Measurements from ENCODE around the gene MARK2. TPM values are rescaled to one million over a fixed set of nuclear protein-coding genes. Genes with fewer than 3 reads are reported as not detected.

Gene MARK2
- total RNA-seq, 4 donors from 2014 or later, result 34.7 to 82.9 (median 72.1) TPM

DNA sequence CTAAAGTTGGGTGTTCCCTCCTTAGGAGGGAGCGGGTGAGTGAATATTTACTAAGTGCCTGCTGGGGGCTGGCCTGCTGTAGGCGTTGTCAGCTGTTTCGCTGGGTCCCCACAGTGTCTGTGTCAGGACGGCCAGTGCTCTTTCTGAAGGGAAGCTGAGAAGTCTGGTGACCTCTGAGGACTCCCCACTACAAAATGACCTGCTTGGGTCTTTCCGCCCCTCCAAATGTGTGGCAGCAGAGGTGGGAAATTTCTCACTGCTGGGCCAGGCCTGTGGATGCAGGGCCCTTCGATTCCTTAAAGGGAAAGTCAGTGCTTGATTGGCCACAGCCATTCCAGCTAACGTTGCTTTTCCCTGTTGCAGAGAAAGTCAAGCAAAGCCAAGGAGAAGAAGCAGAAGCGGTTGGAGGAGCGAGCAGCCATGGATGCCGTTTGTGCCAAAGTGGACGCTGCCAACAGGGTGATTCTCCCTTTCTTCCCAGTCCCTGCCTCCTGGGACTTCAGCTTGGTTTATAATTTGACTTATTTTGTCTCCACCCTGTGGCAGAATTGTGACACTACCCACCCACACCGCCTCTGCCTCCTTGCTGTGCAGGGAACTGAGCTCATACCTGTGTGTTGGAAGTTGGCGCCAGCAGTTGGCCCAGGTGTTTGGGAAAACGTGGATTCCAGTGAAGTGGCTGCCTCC is 106.7 kb downstream of the MARK2 start:
- DNase-seq, result peak; percentile 34 to 81 (median 72)
- Histone ChIP-seq H3K27ac (peak overlapping the region in 3 of 4 donors; percentile 5 to 49 (median 47)), H3K4me3 (no peak overlapping the region), H3K36me3 (peaks cover 0 to 33% (median 0%) of the 10 kb centered on the region in 3 donors), H3K4me1 (peaks cover 0 to 35% (median 2%) of the 10 kb centered on the region in 4 donors), H3K27me3 (no peaks in the 10 kb centered on the region), H3K9me3 (no peaks in the 10 kb centered on the region)
- TF ChIP-seq, protein P1, sequence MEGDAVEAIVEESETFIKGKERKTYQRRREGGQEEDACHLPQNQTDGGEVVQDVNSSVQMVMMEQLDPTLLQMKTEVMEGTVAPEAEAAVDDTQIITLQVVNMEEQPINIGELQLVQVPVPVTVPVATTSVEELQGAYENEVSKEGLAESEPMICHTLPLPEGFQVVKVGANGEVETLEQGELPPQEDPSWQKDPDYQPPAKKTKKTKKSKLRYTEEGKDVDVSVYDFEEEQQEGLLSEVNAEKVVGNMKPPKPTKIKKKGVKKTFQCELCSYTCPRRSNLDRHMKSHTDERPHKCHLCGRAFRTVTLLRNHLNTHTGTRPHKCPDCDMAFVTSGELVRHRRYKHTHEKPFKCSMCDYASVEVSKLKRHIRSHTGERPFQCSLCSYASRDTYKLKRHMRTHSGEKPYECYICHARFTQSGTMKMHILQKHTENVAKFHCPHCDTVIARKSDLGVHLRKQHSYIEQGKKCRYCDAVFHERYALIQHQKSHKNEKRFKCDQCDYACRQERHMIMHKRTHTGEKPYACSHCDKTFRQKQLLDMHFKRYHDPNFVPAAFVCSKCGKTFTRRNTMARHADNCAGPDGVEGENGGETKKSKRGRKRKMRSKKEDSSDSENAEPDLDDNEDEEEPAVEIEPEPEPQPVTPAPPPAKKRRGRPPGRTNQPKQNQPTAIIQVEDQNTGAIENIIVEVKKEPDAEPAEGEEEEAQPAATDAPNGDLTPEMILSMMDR (IDR thresholded peaks at IDR 0.05), result peak; percentile 64 to 86 (median 76)
- TF ChIP-seq POLR2A (IDR thresholded peaks at IDR 0.05), result no peak

DNA sequence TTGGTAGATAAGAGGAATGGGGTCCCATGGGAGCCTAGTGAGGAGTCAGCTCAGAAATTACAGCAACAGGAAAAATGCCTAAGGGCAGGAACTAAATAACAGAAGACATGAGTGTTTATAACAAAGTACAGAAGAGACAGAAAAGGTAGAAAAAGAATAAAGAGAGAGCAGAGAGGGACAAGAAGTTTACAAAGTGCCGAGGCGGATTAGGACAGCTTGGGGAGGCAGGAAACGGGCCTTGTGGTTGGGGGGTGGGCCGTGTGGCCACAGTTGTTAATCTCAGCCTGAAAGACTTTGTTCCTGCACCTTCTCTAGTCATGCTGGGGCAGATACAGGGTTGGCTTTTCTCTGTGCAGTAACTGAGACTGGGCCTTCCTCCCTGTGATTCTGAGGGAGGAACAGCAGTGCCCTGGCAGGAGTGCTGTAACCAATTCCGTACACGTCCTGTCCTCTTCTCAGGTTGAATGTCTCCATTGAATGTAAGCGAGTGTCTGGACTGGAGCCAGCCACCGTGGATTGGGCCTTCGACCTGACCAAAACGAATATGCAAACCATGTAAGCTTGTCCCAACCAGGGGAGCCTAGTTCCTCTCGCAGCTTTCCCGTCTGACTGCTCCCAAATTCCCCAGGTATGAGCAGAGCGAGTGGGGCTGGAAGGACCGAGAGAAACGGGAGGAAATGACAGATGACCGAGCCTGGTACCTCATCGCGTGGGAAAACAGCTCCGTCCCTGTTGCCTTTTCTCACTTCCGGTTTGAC is 113.0 kb downstream of the MARK2 start:
- no peaks in the 10 kb centered on the region for H3K27me3 ChIP-seq
- H3K9me3 ChIP-seq, result no peaks in the 10 kb centered on the region
- peak overlapping the region in 2 of 4 donors; percentile 16 to 55 for H3K27ac ChIP-seq
- no peak overlapping the region for H3K4me3 ChIP-seq
- DNase-seq, result peak in 2 of 3 donors; percentile 55 to 68
- peaks cover 0 to 4% (median 0%) of the 10 kb centered on the region in 4 donors for H3K4me1 ChIP-seq
- peaks cover 0 to 58% (median 0%) of the 10 kb centered on the region in 3 donors for H3K36me3 ChIP-seq
- TF ChIP-seq, protein P1 (IDR thresholded peaks at IDR 0.05), result no peak
- TF ChIP-seq POLR2A (IDR thresholded peaks at IDR 0.05), result no peak

DNA sequence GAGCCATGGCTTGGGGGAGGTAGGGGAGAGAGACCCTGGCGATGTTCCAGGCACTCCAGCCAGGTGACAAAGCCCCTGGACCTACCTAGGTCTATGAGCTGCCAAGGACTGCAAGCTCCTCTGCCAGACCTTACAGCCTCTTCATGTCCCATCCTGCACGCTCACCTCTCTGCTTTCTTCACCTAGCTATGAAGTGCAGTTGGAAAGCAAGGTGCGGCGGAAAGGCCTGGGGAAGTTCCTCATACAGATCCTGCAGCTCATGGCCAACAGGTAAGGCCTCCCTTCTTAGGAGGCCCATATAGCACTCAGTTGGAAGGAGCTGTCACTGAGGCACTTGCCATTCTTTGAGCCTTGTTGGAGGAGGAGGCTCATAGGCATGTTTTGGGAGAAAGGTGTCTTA is 113.7 kb downstream of the MARK2 start:
- H3K27me3 ChIP-seq, result no peaks in the 10 kb centered on the region
- no peak for TF ChIP-seq POLR2A (IDR thresholded peaks at IDR 0.05)
- TF ChIP-seq, protein P1 (IDR thresholded peaks at IDR 0.05), result no peak
- no peak overlapping the region for H3K4me3 ChIP-seq
- peak overlapping the region in 2 of 4 donors; percentile 16 to 55 for H3K27ac ChIP-seq
- H3K9me3 ChIP-seq, result no peaks in the 10 kb centered on the region
- DNase-seq, result no peak
- peaks cover 0 to 52% (median 0%) of the 10 kb centered on the region in 3 donors for H3K36me3 ChIP-seq
- H3K4me1 ChIP-seq, result peaks cover 0 to 4% (median 0%) of the 10 kb centered on the region in 4 donors

DNA sequence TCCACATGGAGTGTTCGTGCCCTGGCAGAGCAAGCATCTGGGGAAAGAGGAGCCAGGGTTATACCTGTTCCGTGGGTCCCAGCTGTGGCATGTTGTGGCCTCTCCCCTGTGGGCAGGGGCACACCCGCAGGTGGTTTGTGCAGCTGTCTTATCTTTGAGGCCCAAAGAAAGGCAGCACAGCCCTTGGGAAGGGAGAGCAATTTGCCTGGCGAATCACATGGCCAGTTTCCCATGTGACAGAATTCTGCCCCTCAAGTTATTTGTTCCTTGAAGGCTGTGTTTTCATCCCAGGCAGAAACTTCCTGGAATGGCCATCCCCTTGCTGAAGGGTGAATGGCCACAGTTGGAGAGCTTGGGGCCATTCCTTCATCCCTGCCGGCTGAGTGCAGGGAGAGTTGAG is 119.1 kb downstream of the MARK2 start:
- H3K4me1 ChIP-seq, result peaks cover 0 to 10% (median 0%) of the 10 kb centered on the region in 4 donors
- no peaks in the 10 kb centered on the region for H3K9me3 ChIP-seq
- DNase-seq, result no peak
- H3K4me3 ChIP-seq, result no peak overlapping the region
- H3K27ac ChIP-seq, result no peak overlapping the region
- TF ChIP-seq, protein P1 (IDR thresholded peaks at IDR 0.05), result no peak
- TF ChIP-seq POLR2A (IDR thresholded peaks at IDR 0.05), result no peak
- peaks cover 0 to 24% (median 0%) of the 10 kb centered on the region in 3 donors for H3K36me3 ChIP-seq
- no peaks in the 10 kb centered on the region for H3K27me3 ChIP-seq

Small RNAs within 50 kb of the gene (small RNA-seq; reads per million reads assigned to genes)
- gene AP006289.1 (0 reads per million in 2 donors), gene RN7SL596P (0 reads per million in 2 donors), gene RNU6-1306P (0 reads per million in 2 donors)

Other genes starting within 250 kb of the MARK2 start
- gene PLAAT3, start 224.7 kb upstream of the MARK2 start, total RNA-seq, result 10 to 100 TPM in 3 of 4 donors, 1 to 10 TPM in 1; 6.8 to 20.1 (median 18.4) TPM
- gene ATL3, start 167.7 kb upstream of the MARK2 start, total RNA-seq, result 10 to 100 TPM; 25.5 to 38.4 (median 31.3) TPM
- gene RTN3, start 157.6 kb upstream of the MARK2 start, total RNA-seq, result 100 to 1,000 TPM in 3 of 4 donors, 10 to 100 TPM in 1; 47.9 to 132 (median 101) TPM
- 10 to 100 TPM in 1 of 4 donors, 1 to 10 TPM in 3; 3.7 to 10.5 (median 8.5) TPM for gene ZFTA, start 70.3 kb upstream of the MARK2 start, total RNA-seq
- gene SPINDOC, start 25.7 kb upstream of the MARK2 start, total RNA-seq, result 10 to 100 TPM in 1 of 4 donors, 1 to 10 TPM in 3; 3.5 to 15.7 (median 6.4) TPM
- under 1 TPM in 2 of 4 donors, not detected in 2; 0.57 to 0.67 TPM for gene RCOR2, start 78.1 kb downstream of the MARK2 start, total RNA-seq
- gene NAA40, start 99.9 kb downstream of the MARK2 start, total RNA-seq, result 10 to 100 TPM; 46.2 to 80.0 (median 57.1) TPM
- 1,000 to 10,000 TPM in 2 of 4 donors, 100 to 1,000 TPM in 2; 390 to 1,297 (median 877) TPM for gene COX8A, start 135.5 kb downstream of the MARK2 start, total RNA-seq
- gene OTUB1, start 147.3 kb downstream of the MARK2 start, total RNA-seq, result 100 to 1,000 TPM in 1 of 4 donors, 10 to 100 TPM in 3; 79.2 to 110 (median 95.4) TPM
- under 1 TPM in 1 of 4 donors, not detected in 3; 0.27 TPM for gene FLRT1, start 196.8 kb downstream of the MARK2 start, total RNA-seq

Measured in Peyer's patch (tissue), 4 donors.